Skeletal muscle satellite cell (primary cell): ENCODE measurements around the gene GMDS.

Experiments
- H3K27me3 ChIP-seq: 2 replicates; pipeline ENCODE4 v1.7.0; 2013; ENCODE audit warnings: low read length; ENCODE audit not compliant: control insufficient read depth, insufficient read depth
- H3K36me3 ChIP-seq: 2 replicates; pipeline ENCODE4 v1.7.0; 2013; ENCODE audit warnings: mild to moderate bottlenecking, control low read depth, low read length; ENCODE audit not compliant: insufficient read depth
- H3K4me1 ChIP-seq: 2 replicates; pipeline ENCODE4 v1.7.0; 2013; ENCODE audit warnings: low read length; ENCODE audit not compliant: control insufficient read depth, insufficient read depth
- H3K4me2 ChIP-seq: 2 replicates; pipeline ENCODE4 v1.7.0; 2013; ENCODE audit warnings: mild to moderate bottlenecking, low read length
- H3K4me3 ChIP-seq: 2 replicates; pipeline ENCODE4 v1.7.0; 2013; ENCODE audit warnings: low read length
- H3K9ac ChIP-seq: 2 replicates; pipeline ENCODE4 v1.7.0; 2013; ENCODE audit warnings: mild to moderate bottlenecking, low read depth, low read length, moderate library complexity
- H3K9me3 ChIP-seq: replicated peaks from 2 replicates; pipeline ENCODE4 v1.7.0; 2013; ENCODE audit warnings: mild to moderate bottlenecking, control low read depth, low read length

Gene GMDS

GRCh38 chr6:2259002-2259494 is 13.6 kb upstream of the GMDS start:
- no peak overlapping the region for H3K4me3 ChIP-seq
- no peak overlapping the region for H3K9ac ChIP-seq
- no peaks in the 10 kb centered on the region for H3K36me3 ChIP-seq
- H3K4me2 ChIP-seq, result no peak overlapping the region
- no peaks in the 10 kb centered on the region for H3K9me3 ChIP-seq
- no peaks in the 10 kb centered on the region for H3K27me3 ChIP-seq
- H3K4me1 ChIP-seq, result no peaks in the 10 kb centered on the region

- no peak overlapping the region for H3K4me3 ChIP-seq
- H3K4me2 ChIP-seq, result no peak overlapping the region
- H3K9ac ChIP-seq, result no peak overlapping the region
- no peaks in the 10 kb centered on the region for H3K4me1 ChIP-seq
- H3K36me3 ChIP-seq, result no peaks in the 10 kb centered on the region
- no peaks in the 10 kb centered on the region for H3K27me3 ChIP-seq
- no peaks in the 10 kb centered on the region for H3K9me3 ChIP-seq
Measured at GRCh38 chr6:2258112-2258511, 12.7 kb upstream of the GMDS start.

- Histone ChIP-seq H3K36me3 (no peaks in the 10 kb centered on the region), H3K4me2 (no peak overlapping the region), H3K4me1 (no peaks in the 10 kb centered on the region), H3K27me3 (no peaks in the 10 kb centered on the region), H3K4me3 (no peak overlapping the region), H3K9ac (no peak overlapping the region), H3K9me3 (no peaks in the 10 kb centered on the region)
Measured at GRCh38 chr6:2257363-2257762, 12.0 kb upstream of the GMDS start.

- no peaks in the 10 kb centered on the region for H3K36me3 ChIP-seq
- H3K27me3 ChIP-seq, result no peaks in the 10 kb centered on the region
- H3K9me3 ChIP-seq, result no peaks in the 10 kb centered on the region
- no peaks in the 10 kb centered on the region for H3K4me1 ChIP-seq
- H3K9ac ChIP-seq, result no peak overlapping the region
- no peak overlapping the region for H3K4me3 ChIP-seq
- H3K4me2 ChIP-seq, result no peak overlapping the region
Measured at GRCh38 chr6:2254747-2255146, 9.3 kb upstream of the GMDS start.

GRCh38 chr6:2249126-2249525 is 3.7 kb upstream of the GMDS start:
- no peak overlapping the region for H3K9ac ChIP-seq
- no peak overlapping the region for H3K4me3 ChIP-seq
- peaks cover 14% of the 10 kb centered on the region for H3K4me1 ChIP-seq
- H3K4me2 ChIP-seq, result no peak overlapping the region
- no peaks in the 10 kb centered on the region for H3K9me3 ChIP-seq
- no peaks in the 10 kb centered on the region for H3K27me3 ChIP-seq
- no peaks in the 10 kb centered on the region for H3K36me3 ChIP-seq

GRCh38 chr6:2247664-2248063 is 2.3 kb upstream of the GMDS start:
- Histone ChIP-seq H3K4me2 (no peak overlapping the region), H3K9ac (no peak overlapping the region), H3K4me1 (peaks cover 14% of the 10 kb centered on the region), H3K36me3 (no peaks in the 10 kb centered on the region), H3K27me3 (no peaks in the 10 kb centered on the region), H3K4me3 (no peak overlapping the region), H3K9me3 (no peaks in the 10 kb centered on the region)

- Histone ChIP-seq H3K4me2 (peak overlapping the region; percentile 95), H3K4me1 (peaks cover 14% of the 10 kb centered on the region), H3K36me3 (no peaks in the 10 kb centered on the region), H3K27me3 (no peaks in the 10 kb centered on the region), H3K9me3 (no peaks in the 10 kb centered on the region), H3K9ac (peak overlapping the region; percentile 94), H3K4me3 (peak overlapping the region; percentile 82)
Measured at GRCh38 chr6:2245877-2246863, 765 bp upstream of the GMDS start.

GRCh38 chr6:2244261-2245102 is 923 bp downstream of the GMDS start:
- peak overlapping the region; percentile 95 for H3K4me2 ChIP-seq
- peak overlapping the region; percentile 82 for H3K4me3 ChIP-seq
- H3K9me3 ChIP-seq, result no peaks in the 10 kb centered on the region
- H3K9ac ChIP-seq, result peak overlapping the region; percentile 94
- H3K27me3 ChIP-seq, result no peaks in the 10 kb centered on the region
- H3K36me3 ChIP-seq, result no peaks in the 10 kb centered on the region
- H3K4me1 ChIP-seq, result peaks cover 14% of the 10 kb centered on the region

- no peaks in the 10 kb centered on the region for H3K9me3 ChIP-seq
- no peak overlapping the region for H3K9ac ChIP-seq
- H3K4me2 ChIP-seq, result no peak overlapping the region
- H3K4me1 ChIP-seq, result peaks cover 20% of the 10 kb centered on the region
- H3K4me3 ChIP-seq, result no peak overlapping the region
- no peaks in the 10 kb centered on the region for H3K27me3 ChIP-seq
- no peaks in the 10 kb centered on the region for H3K36me3 ChIP-seq
Measured at GRCh38 chr6:2242311-2242710, 3.1 kb downstream of the GMDS start.

GRCh38 chr6:2240961-2241360 is 4.4 kb downstream of the GMDS start:
- Histone ChIP-seq H3K4me1 (peaks cover 24% of the 10 kb centered on the region), H3K4me3 (no peak overlapping the region), H3K4me2 (no peak overlapping the region), H3K27me3 (no peaks in the 10 kb centered on the region), H3K9ac (no peak overlapping the region), H3K9me3 (no peaks in the 10 kb centered on the region), H3K36me3 (no peaks in the 10 kb centered on the region)

- peak overlapping the region; percentile 33 for H3K4me2 ChIP-seq
- H3K9ac ChIP-seq, result peak overlapping the region; percentile 45
- H3K4me3 ChIP-seq, result no peak overlapping the region
- H3K9me3 ChIP-seq, result no peaks in the 10 kb centered on the region
- peaks cover 24% of the 10 kb centered on the region for H3K4me1 ChIP-seq
- no peaks in the 10 kb centered on the region for H3K36me3 ChIP-seq
- H3K27me3 ChIP-seq, result no peaks in the 10 kb centered on the region
Measured at GRCh38 chr6:2237001-2237400, 8.4 kb downstream of the GMDS start.
